ENCODE measurements around the gene DYNC2H1. TPM values are rescaled to one million over a fixed set of nuclear protein-coding genes. Genes with fewer than 3 reads are reported as not detected.

The DYNC2H1 gene
- polyA plus RNA-seq, 1 donor, result 10.2 TPM

- Histone ChIP-seq H3K9me3 (ENCODE audit: control insufficient read depth, low read depth, low read length) (no peaks in the 10 kb centered on the region), H3K27me3 (ENCODE audit: control insufficient read depth, insufficient read depth, low read length) (no peaks in the 10 kb centered on the region), H3K4me3 (ENCODE audit: low read length) (no peak overlapping the region), H3K36me3 (ENCODE audit: control insufficient read depth, insufficient read depth, low read length) (no peaks in the 10 kb centered on the region), H3K4me1 (ENCODE audit: control insufficient read depth, insufficient read depth, low read length) (no peaks in the 10 kb centered on the region), H3K27ac (ENCODE audit: low read length) (no peak overlapping the region)
- 100% methylated on average over 5 of the region's 5 CpGs for WGBS (ENCODE audit: insufficient coverage, low lambda C conversion rate)
- no peak for DNase-seq
Measured at GRCh38 chr11:103441021-103441420, 331.8 kb downstream of the DYNC2H1 start.

GRCh38 chr11:103448966-103449365 lies 339.7 kb downstream of the DYNC2H1 start:
- WGBS (ENCODE audit: insufficient coverage, low lambda C conversion rate), result 100% methylated on average over 2 of the region's 3 CpGs
- no peaks in the 10 kb centered on the region for H3K4me1 ChIP-seq (ENCODE audit: control insufficient read depth, insufficient read depth, low read length)
- H3K27me3 ChIP-seq (ENCODE audit: control insufficient read depth, insufficient read depth, low read length), result no peaks in the 10 kb centered on the region
- no peaks in the 10 kb centered on the region for H3K36me3 ChIP-seq (ENCODE audit: control insufficient read depth, insufficient read depth, low read length)
- no peak overlapping the region for H3K27ac ChIP-seq (ENCODE audit: low read length)
- DNase-seq, result no peak
- H3K4me3 ChIP-seq (ENCODE audit: low read length), result no peak overlapping the region
- H3K9me3 ChIP-seq (ENCODE audit: control insufficient read depth, low read depth, low read length), result no peaks in the 10 kb centered on the region

- no peaks in the 10 kb centered on the region for H3K9me3 ChIP-seq (ENCODE audit: control insufficient read depth, low read depth, low read length)
- no peak overlapping the region for H3K27ac ChIP-seq (ENCODE audit: low read length)
- H3K4me3 ChIP-seq (ENCODE audit: low read length), result no peak overlapping the region
- no peaks in the 10 kb centered on the region for H3K4me1 ChIP-seq (ENCODE audit: control insufficient read depth, insufficient read depth, low read length)
- no peak for DNase-seq
- H3K36me3 ChIP-seq (ENCODE audit: control insufficient read depth, insufficient read depth, low read length), result no peaks in the 10 kb centered on the region
- 94% methylated on average over 4 of the region's 4 CpGs for WGBS (ENCODE audit: insufficient coverage, low lambda C conversion rate)
- no peaks in the 10 kb centered on the region for H3K27me3 ChIP-seq (ENCODE audit: control insufficient read depth, insufficient read depth, low read length)
Measured at GRCh38 chr11:103450241-103450640, 341.0 kb downstream of the DYNC2H1 start.

GRCh38 chr11:103453126-103453525 lies 343.9 kb downstream of the DYNC2H1 start:
- Histone ChIP-seq H3K36me3 (ENCODE audit: control insufficient read depth, insufficient read depth, low read length) (no peaks in the 10 kb centered on the region), H3K4me1 (ENCODE audit: control insufficient read depth, insufficient read depth, low read length) (no peaks in the 10 kb centered on the region), H3K27ac (ENCODE audit: low read length) (no peak overlapping the region), H3K27me3 (ENCODE audit: control insufficient read depth, insufficient read depth, low read length) (no peaks in the 10 kb centered on the region), H3K9me3 (ENCODE audit: control insufficient read depth, low read depth, low read length) (no peaks in the 10 kb centered on the region), H3K4me3 (ENCODE audit: low read length) (no peak overlapping the region)
- 100% methylated on average over 1 of the region's 3 CpGs for WGBS (ENCODE audit: insufficient coverage, low lambda C conversion rate)
- no peak for DNase-seq

- H3K36me3 ChIP-seq (ENCODE audit: control insufficient read depth, insufficient read depth, low read length), result no peaks in the 10 kb centered on the region
- 64% methylated on average over 2 of the region's 4 CpGs for WGBS (ENCODE audit: insufficient coverage, low lambda C conversion rate)
- no peaks in the 10 kb centered on the region for H3K4me1 ChIP-seq (ENCODE audit: control insufficient read depth, insufficient read depth, low read length)
- no peak overlapping the region for H3K4me3 ChIP-seq (ENCODE audit: low read length)
- no peaks in the 10 kb centered on the region for H3K27me3 ChIP-seq (ENCODE audit: control insufficient read depth, insufficient read depth, low read length)
- no peak for DNase-seq
- no peaks in the 10 kb centered on the region for H3K9me3 ChIP-seq (ENCODE audit: control insufficient read depth, low read depth, low read length)
- no peak overlapping the region for H3K27ac ChIP-seq (ENCODE audit: low read length)
Measured at GRCh38 chr11:103453915-103454709, 344.9 kb downstream of the DYNC2H1 start.

GRCh38 chr11:103464420-103464819 lies 355.2 kb downstream of the DYNC2H1 start:
- Histone ChIP-seq H3K27me3 (ENCODE audit: control insufficient read depth, insufficient read depth, low read length) (no peaks in the 10 kb centered on the region), H3K27ac (ENCODE audit: low read length) (no peak overlapping the region), H3K36me3 (ENCODE audit: control insufficient read depth, insufficient read depth, low read length) (no peaks in the 10 kb centered on the region), H3K4me3 (ENCODE audit: low read length) (no peak overlapping the region), H3K9me3 (ENCODE audit: control insufficient read depth, low read depth, low read length) (no peaks in the 10 kb centered on the region), H3K4me1 (ENCODE audit: control insufficient read depth, insufficient read depth, low read length) (no peaks in the 10 kb centered on the region)
- 86% methylated on average over 1 of the region's 1 CpG for WGBS (ENCODE audit: insufficient coverage, low lambda C conversion rate)
- no peak for DNase-seq

- DNase-seq, result no peak
- Histone ChIP-seq H3K4me3 (ENCODE audit: low read length) (no peak overlapping the region), H3K9me3 (ENCODE audit: control insufficient read depth, low read depth, low read length) (no peaks in the 10 kb centered on the region), H3K4me1 (ENCODE audit: control insufficient read depth, insufficient read depth, low read length) (no peaks in the 10 kb centered on the region), H3K36me3 (ENCODE audit: control insufficient read depth, insufficient read depth, low read length) (no peaks in the 10 kb centered on the region), H3K27ac (ENCODE audit: low read length) (no peak overlapping the region), H3K27me3 (ENCODE audit: control insufficient read depth, insufficient read depth, low read length) (no peaks in the 10 kb centered on the region)
- WGBS (ENCODE audit: insufficient coverage, low lambda C conversion rate), result 100% methylated on average over 2 of the region's 3 CpGs
Measured at GRCh38 chr11:103465555-103466140, 356.4 kb downstream of the DYNC2H1 start.

GRCh38 chr11:103471546-103471945 lies 362.3 kb downstream of the DYNC2H1 start:
- H3K9me3 ChIP-seq (ENCODE audit: control insufficient read depth, low read depth, low read length), result no peaks in the 10 kb centered on the region
- no peak for DNase-seq

GRCh38 chr11:103476874-103477273 lies 367.6 kb downstream of the DYNC2H1 start:
- Histone ChIP-seq H3K27ac (ENCODE audit: low read length) (no peak overlapping the region), H3K27me3 (ENCODE audit: control insufficient read depth, insufficient read depth, low read length) (no peaks in the 10 kb centered on the region), H3K4me1 (ENCODE audit: control insufficient read depth, insufficient read depth, low read length) (no peaks in the 10 kb centered on the region), H3K9me3 (ENCODE audit: control insufficient read depth, low read depth, low read length) (peaks cover 5% of the 10 kb centered on the region), H3K36me3 (ENCODE audit: control insufficient read depth, insufficient read depth, low read length) (no peaks in the 10 kb centered on the region), H3K4me3 (ENCODE audit: low read length) (no peak overlapping the region)
- WGBS (ENCODE audit: insufficient coverage, low lambda C conversion rate), result 100% methylated on average over 1 of the region's 2 CpGs
- DNase-seq, result no peak

More at GRCh38 chr11:103471546-103471945, 362.3 kb downstream of the DYNC2H1 start:
- Histone ChIP-seq H3K27ac (ENCODE audit: low read length) (no peak overlapping the region), H3K4me3 (ENCODE audit: low read length) (no peak overlapping the region), H3K4me1 (ENCODE audit: control insufficient read depth, insufficient read depth, low read length) (no peaks in the 10 kb centered on the region), H3K36me3 (ENCODE audit: control insufficient read depth, insufficient read depth, low read length) (no peaks in the 10 kb centered on the region), H3K27me3 (ENCODE audit: control insufficient read depth, insufficient read depth, low read length) (no peaks in the 10 kb centered on the region)
- WGBS (ENCODE audit: insufficient coverage, low lambda C conversion rate), result 100% methylated on average over 1 of the region's 4 CpGs

- H3K4me3 ChIP-seq (ENCODE audit: low read length), result no peak overlapping the region
- no peaks in the 10 kb centered on the region for H3K36me3 ChIP-seq (ENCODE audit: control insufficient read depth, insufficient read depth, low read length)
- no peak overlapping the region for H3K27ac ChIP-seq (ENCODE audit: low read length)
- H3K4me1 ChIP-seq (ENCODE audit: control insufficient read depth, insufficient read depth, low read length), result no peaks in the 10 kb centered on the region
- H3K9me3 ChIP-seq (ENCODE audit: control insufficient read depth, low read depth, low read length), result peaks cover 5% of the 10 kb centered on the region
- WGBS (ENCODE audit: insufficient coverage, low lambda C conversion rate), result 80% methylated on average over 1 of the region's 4 CpGs
- DNase-seq, result no peak
- H3K27me3 ChIP-seq (ENCODE audit: control insufficient read depth, insufficient read depth, low read length), result no peaks in the 10 kb centered on the region
Measured at GRCh38 chr11:103480421-103480820, 371.2 kb downstream of the DYNC2H1 start.

GRCh38 chr11:103483996-103484395 lies 374.8 kb downstream of the DYNC2H1 start:
- H3K9me3 ChIP-seq (ENCODE audit: control insufficient read depth, low read depth, low read length), result no peaks in the 10 kb centered on the region
- H3K27ac ChIP-seq (ENCODE audit: low read length), result no peak overlapping the region
- no peaks in the 10 kb centered on the region for H3K27me3 ChIP-seq (ENCODE audit: control insufficient read depth, insufficient read depth, low read length)
- DNase-seq, result no peak
- H3K36me3 ChIP-seq (ENCODE audit: control insufficient read depth, insufficient read depth, low read length), result no peaks in the 10 kb centered on the region
- no peaks in the 10 kb centered on the region for H3K4me1 ChIP-seq (ENCODE audit: control insufficient read depth, insufficient read depth, low read length)
- no peak overlapping the region for H3K4me3 ChIP-seq (ENCODE audit: low read length)

Data from large intestine (tissue), 3 donors.